GM19452 (cell line): ENCODE results near the gene BCCIP.

ENCODE experiments used
- ATAC-seq: cut with Tn5 transposase; IDR thresholded peaks from one replicate; pipeline ENCODE4 v1.9.1; 2021; ENCODE audit not compliant: unreplicated experiment

The BCCIP gene

DNA sequence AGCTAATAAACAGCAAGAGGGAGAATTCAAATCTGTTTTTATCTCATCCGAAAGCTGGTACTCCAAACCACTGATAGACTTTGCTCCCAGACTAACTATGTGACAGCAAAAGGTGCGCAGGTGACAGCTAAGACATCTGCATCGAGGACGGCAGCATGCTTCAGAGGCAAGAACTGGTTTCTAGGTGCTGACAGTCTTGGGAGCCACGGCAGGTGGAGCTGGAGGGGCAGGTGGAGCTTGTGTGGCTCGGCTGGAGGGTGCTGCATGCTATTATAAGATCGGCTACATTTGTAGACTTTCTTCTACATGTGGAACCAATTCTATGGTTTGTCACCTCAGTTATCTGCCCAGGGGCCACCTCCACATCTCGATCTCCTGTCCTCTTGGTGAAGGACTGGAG is 25.9 kb upstream of the BCCIP start:
- no peak for ATAC-seq

DNA sequence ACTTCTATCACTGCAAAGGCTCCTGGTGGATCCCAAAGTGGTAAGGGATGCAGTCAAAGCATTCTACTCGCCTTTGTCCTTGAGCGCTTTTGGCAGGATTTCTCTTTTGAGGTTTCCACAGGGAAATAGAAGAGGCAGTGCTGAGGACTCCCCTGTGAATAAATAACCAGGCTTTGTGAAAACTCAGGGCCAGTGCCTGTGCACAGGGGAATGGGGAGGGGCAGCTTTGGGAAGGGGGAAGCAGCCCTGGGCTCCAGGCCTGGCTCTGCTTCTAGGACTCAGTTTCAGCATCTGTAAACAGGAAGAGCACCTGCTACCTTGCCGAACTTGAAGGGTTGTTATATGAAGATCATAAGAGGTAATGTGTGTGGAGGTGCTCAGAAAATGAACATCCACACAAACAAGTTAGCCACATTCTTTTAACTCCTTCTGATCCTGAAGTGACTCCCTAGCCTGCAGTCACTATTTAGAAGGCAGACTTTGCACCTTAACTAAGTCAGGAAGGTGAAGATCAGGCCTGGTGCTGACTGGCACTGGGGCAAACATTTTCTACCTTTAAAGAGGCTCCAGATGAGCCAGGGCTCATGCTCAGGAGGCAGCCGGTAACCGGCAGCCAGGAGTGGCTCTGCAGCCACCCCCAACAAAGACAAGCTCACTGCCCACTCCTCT is 25.2 kb upstream of the BCCIP start:
- no peak for ATAC-seq

DNA sequence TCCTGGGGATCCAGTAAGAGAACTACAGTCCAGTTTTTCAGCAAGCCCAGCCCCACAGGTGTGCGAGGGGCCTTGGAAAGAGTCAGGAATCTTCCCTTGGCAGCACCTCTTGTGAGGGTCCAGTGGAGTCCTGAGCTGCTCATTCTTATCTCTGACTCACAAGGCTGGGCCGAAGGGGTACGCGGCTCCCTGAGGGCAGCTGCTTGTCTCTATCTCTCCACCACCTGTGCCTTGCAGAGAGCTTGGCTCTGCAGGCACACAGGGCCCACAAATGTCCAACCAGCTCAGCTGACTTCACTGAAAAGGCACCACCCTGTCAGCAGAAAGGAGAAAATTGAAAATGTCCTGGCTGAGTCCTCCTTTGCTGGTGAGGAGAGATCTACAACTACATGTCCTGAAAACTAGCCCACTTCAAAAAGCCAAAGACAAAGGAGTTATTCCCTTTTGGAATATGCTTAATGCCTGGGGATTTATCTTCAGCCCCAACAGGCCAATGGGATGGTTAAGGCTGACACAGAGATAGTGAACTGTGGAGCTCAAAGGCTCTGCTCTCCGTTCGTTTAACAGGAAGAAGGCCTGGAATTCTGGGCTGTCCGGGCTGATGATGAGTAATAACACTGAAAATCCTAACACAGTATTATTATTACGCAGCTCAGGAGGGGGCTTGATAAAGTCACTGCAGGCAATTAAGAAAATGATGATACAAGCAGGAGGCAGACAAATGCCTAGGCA is 23.7 kb upstream of the BCCIP start:
- no peak for ATAC-seq

DNA sequence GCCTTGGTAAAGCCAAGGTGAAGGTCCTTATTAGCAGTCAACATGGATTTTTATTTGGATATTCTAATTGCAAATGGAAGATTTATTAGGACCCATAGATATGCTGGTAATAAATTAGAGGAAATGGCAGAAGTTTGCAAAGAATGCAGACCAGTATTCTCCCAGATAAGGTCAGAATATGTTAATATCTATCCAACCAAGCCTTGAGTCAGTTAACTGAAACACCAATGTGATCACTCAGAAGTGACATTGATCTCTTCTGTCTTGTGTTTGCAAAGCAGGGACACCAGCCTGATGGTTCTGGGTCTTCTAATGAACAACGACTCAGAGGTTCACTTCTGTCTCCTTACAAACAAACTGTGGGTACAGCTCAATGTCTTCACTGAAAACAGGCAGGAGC is 21.8 kb upstream of the BCCIP start:
- no peak for ATAC-seq

DNA sequence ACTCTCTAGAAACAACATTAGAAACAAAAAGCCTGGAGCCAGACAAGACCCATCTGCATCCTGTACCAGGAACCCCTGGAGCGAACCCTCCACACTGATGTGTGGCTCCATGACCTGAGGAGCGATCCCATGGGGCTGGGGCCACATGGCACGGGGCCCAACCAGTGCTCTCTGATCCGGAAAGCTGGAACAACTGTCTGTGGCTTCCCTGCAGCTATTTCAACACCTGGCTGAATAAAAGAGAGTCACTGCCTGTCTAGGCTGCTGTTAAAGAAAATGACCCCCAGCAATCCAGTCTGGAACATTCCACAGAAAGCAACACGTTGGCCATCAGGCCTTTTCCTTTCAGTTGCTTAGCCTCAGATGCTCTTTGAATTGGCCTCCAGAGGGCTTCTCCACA is 21.2 kb upstream of the BCCIP start:
- no peak for ATAC-seq

DNA sequence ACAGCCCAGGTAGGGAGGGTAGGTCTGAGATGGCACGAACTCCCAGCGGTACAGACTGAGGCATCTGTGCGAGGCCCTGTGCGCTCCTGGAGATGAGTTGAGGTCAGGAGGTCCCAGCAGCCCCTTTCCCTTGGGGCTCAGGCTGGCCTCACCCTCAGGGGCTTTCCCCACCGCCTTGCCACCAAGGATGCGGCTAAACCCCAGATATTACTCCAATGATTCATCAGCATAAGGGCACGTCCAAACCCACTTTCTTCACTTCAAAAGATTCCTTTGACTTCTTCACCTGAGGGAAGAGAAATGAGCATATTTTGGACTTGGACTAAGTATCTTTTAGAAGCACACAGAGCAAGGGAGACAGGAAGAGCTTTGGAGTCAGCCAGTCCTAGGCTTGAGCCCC is 20.6 kb upstream of the BCCIP start:
- ATAC-seq: no peak

DNA sequence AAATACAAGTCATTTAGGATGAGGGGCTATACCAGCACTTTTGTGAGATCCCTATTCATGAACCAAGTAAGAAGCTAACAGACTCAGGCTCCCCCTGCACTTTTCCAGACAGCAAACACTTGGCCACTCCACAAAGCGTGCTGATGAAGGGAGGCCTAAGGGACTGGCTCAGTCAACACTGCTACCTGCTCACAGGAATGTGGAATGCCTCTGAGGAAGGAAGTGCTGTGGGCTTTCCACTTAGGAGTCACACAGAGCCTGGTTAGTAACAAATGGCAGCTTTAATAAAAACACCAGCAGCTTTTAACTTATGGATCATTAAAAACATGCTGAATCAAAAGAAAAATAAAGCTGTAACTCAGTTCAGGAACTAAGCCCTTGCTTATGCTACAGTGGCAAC is 15.3 kb upstream of the BCCIP start:
- no peak for ATAC-seq

DNA sequence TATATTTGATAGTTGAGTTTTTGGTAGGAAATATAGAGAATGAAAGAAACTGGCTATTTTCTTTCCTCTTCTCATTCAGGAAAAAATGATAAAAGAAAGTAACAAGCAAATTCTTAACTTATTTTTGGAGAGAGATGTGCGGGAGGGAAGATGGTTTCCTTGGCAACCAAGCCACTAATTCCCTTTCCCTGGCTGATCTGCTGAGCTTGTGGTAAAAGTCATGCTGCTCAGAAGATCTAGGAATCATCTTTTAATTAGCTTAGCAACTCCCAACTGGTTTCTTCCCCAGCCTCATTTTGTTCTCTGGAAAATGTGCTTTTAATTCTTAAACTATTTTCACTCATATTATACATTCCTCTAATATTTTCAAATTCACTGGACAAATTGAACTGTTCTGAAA is 12.1 kb upstream of the BCCIP start:
- ATAC-seq: no peak

DNA sequence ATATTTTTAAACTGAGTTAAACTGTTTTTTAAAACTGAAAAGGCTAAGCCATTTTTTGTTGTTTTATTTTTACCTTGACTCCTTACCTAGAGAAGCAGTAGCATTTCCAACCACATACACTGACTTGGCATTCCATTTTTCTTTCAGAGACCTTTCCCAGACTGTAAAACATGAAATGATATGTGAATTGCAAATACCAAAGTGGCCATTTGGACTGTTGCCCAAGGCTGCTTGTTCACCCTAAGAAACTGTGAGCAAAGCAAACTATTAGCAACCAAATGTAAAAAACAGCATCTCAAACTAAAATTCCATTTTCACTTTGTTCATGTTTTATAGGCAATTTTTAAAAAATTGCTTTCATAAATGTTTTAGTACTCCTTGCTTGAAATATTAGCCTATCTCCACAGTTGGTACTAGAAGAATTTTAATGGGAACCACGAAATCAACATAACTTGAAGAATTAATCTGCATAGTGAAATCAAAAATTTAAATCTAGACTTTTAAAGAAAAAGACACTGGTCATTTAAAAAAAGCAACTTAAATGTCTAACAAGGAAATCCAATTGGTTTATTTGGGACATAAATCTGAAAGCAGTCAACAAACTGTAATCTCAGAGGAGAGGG is 11.1 kb upstream of the BCCIP start:
- ATAC-seq: no peak

DNA sequence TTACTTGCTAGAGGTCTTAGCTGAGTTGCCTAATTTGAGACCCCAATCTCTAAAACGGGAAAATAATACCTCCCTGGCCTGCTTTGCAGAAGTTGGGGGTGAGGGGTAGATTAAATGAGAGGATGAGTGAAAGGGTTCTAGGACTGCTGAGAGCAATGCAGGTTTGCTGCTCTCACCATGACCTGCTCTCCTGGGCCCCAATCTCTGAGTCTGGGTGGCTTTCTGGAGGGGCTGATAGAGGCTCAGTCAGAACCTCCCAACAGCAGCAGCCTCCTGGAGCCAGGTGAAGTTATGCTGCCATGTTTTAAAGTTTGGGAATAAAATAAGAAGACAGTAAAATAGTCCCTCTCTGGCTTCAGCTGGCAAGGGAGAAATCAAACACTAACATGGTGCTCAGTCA is 7.6 kb upstream of the BCCIP start:
- no peak for ATAC-seq

DNA sequence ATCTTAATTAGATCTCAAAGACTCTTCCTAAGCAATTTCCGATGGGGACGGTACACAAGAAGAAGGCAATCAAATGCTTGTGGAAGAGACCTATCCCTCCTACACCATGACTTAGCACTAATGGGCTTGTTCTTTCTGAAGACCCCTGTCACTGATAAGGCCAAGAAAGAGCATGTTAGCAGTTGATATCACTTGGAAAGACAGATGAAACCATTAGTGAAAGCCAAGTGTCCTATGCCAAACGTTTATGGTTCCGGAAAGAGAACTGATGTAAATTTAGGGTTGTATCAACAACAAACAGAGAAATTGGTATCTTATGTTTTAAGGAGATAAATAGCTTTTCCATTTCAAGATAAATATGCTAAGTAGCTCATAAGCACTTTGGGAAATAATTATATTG is 6.8 kb upstream of the BCCIP start:
- ATAC-seq: no peak

DNA sequence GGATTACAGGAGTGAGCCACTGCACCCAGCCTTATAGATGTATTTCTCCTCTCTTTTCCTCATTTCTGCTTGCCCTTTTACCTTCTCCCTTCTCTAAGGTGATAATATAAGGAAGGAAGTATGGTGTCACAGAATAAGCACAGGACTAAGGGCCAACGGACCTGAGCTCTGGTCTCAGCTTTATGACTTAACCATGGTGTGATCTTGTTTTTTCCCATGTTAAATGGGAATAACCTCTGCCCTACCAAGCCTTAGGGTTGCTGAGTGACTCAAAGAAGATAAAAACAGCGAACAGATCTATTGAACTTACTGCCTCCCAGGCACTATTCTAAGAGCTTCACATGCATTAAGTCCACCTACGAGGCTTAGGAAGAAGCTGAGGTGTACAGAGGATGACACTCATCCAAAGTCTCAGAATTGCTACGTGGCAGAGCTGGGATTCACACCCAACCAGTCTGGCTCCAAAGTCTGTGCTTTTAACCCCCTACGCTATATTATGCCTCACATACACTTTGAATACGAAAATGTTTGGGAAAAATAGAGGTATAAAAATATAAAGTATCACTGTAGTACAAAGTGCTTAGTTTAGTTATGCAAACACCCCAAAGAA is 5.9 kb upstream of the BCCIP start:
- no peak for ATAC-seq

DNA sequence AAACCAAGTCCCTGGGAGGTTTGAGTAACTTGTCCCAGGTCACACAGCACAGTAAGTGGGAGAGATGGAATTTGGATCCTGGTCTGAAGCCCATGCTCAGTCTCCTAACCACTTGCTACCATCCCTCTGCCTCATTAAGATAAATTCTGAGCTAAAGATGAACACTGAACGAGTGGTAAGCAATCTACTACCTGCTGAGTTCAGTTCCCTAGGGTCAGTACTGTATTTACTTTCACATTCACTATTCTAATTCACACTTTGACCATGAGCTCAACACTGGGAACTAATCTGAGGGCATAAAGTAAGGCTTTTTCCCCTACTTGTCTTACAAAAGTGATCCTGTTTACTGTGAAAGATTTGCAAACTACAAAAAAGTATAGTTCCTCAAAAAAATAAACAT is 2.6 kb upstream of the BCCIP start:
- ATAC-seq: peak; percentile 52

DNA sequence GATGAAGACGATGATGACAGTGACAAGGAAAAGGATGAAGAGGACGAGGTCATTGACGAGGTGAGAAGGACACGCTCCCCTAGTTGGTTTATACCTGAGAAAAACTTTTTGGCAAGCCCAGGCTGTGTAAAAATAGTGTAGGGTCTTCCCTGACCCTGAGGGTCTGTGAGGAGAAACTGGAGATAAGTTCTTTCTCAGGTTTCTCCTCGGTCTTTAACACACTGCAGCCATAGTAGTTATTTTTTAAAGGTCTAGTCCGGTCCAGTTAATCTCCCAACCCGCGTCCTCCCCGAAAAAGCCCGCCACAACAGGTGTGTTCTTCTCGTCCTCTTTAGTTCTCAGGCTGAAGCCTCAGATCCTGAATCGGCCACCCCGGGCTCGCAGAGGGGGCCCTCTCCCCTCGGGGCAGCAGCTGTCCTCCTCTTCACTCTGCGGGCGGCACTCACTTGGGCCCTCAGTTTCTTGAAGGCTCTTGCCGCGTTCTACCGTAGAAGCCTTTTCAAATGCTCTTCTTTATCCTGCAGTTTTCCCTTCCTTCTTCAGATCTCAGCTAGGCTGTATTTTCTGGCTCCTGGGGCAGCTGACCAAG is 411 bp downstream of the BCCIP start:
- peak; percentile 1 for ATAC-seq

DNA sequence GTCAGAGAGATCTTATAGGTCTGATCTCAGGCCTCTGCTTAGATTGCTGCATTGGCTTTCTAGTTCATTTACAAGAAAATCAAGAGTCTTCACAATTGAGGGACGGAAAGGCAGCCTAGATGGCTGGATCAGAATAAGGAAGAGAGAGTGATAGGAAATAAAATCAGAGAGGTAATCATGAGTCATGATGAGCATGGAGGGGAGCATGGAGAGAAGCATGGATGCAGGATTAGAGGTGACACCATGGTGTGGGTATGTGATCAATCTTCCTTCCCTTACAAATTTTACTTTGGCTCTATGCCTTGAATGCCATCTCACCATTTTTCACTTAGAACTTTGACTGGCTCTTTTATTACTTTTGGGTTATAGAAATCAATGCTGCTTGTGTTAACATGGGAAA is 1.4 kb downstream of the BCCIP start:
- no peak for ATAC-seq

DNA sequence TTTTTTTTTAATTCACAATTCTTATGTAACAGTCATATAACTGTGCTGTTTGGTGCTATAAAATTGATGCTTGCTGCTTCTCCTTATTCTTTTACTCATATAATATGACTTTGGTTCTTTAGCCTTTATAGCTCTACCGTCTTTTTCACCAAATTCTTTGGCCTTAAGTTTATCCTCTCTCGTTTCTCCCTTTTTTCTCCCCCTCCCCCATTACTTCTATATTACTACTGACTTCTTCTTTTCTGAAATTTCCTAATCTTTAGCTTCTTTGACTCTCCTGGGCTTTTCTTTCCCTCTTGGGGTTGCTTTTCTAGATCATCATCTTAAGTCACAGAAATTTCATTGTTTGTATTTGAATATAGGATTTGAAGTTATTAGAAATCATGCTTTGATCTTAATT is 3.8 kb downstream of the BCCIP start:
- no peak for ATAC-seq

DNA sequence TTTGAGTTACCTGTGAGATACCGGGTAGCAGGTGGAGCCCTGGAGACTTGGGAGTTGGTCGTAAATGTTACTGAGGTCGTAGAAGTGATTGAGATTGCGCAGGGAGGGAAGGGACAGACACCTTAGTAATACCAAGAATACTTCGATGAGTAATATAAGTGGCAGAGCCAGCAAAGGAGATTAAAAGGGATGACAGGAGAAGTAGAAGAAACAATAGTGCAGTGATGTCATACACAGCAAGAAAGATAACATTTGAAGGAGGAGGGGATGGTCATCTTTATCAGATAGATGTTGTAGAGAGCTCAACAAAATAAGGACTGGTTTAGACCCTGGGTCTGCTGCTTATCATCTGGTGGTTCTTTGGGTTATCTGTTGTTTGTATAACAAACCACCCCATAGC is 5.0 kb downstream of the BCCIP start:
- ATAC-seq: no peak

DNA sequence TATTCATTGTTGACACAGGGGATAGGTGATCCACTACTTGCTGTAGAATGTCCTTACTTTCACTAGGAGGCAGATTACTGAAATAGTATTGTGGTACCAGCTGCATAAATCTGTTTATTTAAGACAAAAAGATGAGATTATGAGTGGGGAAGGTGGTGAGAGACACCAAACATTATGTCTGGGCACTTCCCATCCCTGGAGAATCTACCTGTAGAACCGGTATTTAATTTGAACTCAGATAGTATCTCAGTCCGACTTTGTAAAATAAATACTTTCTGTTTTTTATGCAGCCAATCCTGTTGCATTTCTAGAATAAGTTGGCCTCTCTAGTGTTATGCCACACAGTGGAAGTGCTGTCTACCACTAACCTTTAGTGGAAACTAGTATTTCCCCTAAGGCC is 13.4 kb downstream of the BCCIP start:
- ATAC-seq: no peak

DNA sequence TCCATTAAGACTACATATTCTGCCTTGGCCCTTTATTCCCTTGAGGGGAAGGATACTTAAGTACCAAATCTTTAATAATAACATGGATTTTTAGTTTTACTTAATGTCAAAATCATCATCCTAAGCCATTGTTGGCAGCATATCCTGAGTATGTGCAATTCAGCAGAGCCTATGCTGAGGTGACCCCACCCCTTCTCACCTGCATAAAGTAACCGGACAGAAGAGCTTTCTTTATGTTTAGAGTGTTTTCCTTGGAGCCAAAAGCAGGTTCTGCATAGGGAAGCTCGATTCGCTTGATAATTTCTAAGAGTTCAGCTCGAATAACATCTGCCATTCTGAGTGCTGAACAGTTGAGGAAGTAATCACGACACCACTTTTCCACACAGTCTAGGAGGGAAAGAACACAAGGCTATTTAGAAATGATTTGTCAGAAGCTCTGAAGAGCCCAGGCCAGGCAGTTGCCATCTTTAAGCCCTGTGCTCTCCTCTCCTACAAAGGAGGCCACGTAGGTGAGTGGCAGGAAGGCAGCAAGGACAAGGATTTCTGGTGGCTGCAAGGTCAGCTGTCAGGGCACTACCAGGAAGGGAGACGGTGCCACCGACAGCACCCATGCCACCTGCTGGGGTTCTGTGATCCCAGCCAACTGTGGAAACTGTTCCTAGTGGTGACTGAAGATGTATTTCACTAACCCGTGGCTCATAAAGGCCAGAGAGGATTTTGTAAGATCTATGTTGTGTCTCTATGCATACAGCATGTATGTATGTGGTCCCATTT is 15.6 kb downstream of the BCCIP start:
- no peak for ATAC-seq

DNA sequence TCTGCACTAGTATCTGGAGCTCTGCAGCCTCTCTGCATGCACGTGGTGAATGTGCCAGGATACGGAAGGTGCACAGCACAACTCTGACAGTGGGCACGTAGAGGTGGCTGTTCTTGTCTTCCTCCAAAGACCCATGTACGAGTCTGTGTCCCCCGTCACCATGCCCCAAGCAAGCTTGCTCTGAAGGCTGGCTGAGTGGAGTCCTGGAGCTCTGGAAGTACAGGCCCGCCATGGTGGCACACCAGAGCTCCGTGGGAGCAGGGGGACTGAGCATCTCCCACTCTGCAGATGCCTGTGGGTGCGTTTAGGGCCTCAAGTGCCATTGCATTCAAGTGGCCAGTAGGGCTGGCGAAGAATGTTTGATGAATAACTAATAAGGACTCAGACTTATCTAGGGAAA is 17.1 kb downstream of the BCCIP start:
- ATAC-seq: no peak

DNA sequence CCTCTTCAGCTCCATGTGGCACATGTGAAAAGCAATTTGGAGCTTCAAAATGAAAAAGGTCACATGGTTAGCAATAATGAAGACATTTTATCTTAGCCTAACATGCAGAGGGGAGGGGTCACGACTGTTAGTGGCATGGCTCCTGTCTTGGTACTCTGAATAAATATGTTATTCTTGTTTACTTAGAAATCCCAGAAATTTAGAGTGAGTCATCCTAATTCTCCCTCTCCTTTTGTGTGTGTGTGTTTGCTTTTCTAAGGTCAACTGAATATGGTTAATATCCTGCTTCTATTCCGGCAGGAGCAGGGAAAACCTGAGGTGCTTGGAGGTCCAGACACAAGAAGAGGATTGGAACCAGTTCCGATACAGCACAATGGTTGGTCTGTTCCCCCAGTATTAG is 17.6 kb downstream of the BCCIP start:
- ATAC-seq: no peak
